ENCODE results near the gene ASTN2.
"Not testable (repeated sequence)": the region's sequence is repeated elsewhere in the genome, so short reads cannot be mapped to it uniquely, and the experiment has no call there.

ASTN2 gene

GRCh38 chr9:117074784-117075520, 339.9 kb downstream of the ASTN2 start:
- no peak for DNase-seq (ENCODE audit: low read depth in 3 of 3)

GRCh38 chr9:117074342-117074662, 340.6 kb downstream of the ASTN2 start:
- DNase-seq (ENCODE audit: low read depth in 3 of 3), result no peak

GRCh38 chr9:117073539-117074341, 341.1 kb downstream of the ASTN2 start:
- no peak for DNase-seq (ENCODE audit: low read depth in 3 of 3)

- no peak for DNase-seq (ENCODE audit: low read depth in 3 of 3)
These were observed 341.8 kb downstream of the ASTN2 start for GRCh38 chr9:117073071-117073470.

- no peak for DNase-seq (ENCODE audit: low read depth in 3 of 3)
These were observed 342.6 kb downstream of the ASTN2 start for GRCh38 chr9:117072216-117072615.

GRCh38 chr9:117071673-117072207, 343.1 kb downstream of the ASTN2 start:
- DNase-seq (ENCODE audit: low read depth in 3 of 3), result not testable (repeated sequence)

GRCh38 chr9:117063721-117064471, 351.0 kb downstream of the ASTN2 start:
- DNase-seq (ENCODE audit: low read depth in 3 of 3), result no peak

- no peak for DNase-seq (ENCODE audit: low read depth in 3 of 3)
These were observed 353.9 kb downstream of the ASTN2 start for GRCh38 chr9:117060963-117061362.

- DNase-seq (ENCODE audit: low read depth in 3 of 3), result no peak
These were observed 364.9 kb downstream of the ASTN2 start for GRCh38 chr9:117050007-117050406.

- DNase-seq (ENCODE audit: low read depth in 3 of 3), result no peak
These were observed 368.1 kb downstream of the ASTN2 start for GRCh38 chr9:117046666-117047327.

- DNase-seq (ENCODE audit: low read depth in 3 of 3), result no peak
These were observed 370.6 kb downstream of the ASTN2 start for GRCh38 chr9:117044241-117044640.

- no peak for DNase-seq (ENCODE audit: low read depth in 3 of 3)
These were observed 371.7 kb downstream of the ASTN2 start for GRCh38 chr9:117043159-117043558.

GRCh38 chr9:117035546-117035945, 379.3 kb downstream of the ASTN2 start:
- no peak for DNase-seq (ENCODE audit: low read depth in 3 of 3)

GRCh38 chr9:117034866-117035265, 380.0 kb downstream of the ASTN2 start:
- no peak for DNase-seq (ENCODE audit: low read depth in 3 of 3)

GRCh38 chr9:117030254-117030768, 384.5 kb downstream of the ASTN2 start:
- no peak for DNase-seq (ENCODE audit: low read depth in 3 of 3)

- no peak for DNase-seq (ENCODE audit: low read depth in 3 of 3)
These were observed 385.5 kb downstream of the ASTN2 start for GRCh38 chr9:117029341-117029740.

GRCh38 chr9:117028103-117028858, 386.6 kb downstream of the ASTN2 start:
- DNase-seq (ENCODE audit: low read depth in 3 of 3), result no peak

GRCh38 chr9:117021906-117022305, 393.0 kb downstream of the ASTN2 start:
- no peak for DNase-seq (ENCODE audit: low read depth in 3 of 3)

- DNase-seq (ENCODE audit: low read depth in 3 of 3), result no peak
These were observed 395.8 kb downstream of the ASTN2 start for GRCh38 chr9:117018966-117019617.

- no peak for DNase-seq (ENCODE audit: low read depth in 3 of 3)
These were observed 397.4 kb downstream of the ASTN2 start for GRCh38 chr9:117017414-117017985.

Data from stimulated activated CD4-positive, alpha-beta T cell treated with anti-CD3 and anti-CD28 coated beads, TNF-alpha, amount 100 ng/mL, for 24 hours (primary cell).